Natural killer cell (primary cell): ENCODE data around the gene IL4I1. TPM values are rescaled to one million over a fixed set of nuclear protein-coding genes. Genes with fewer than 3 reads are reported as not detected.

ENCODE experiments used
- ATAC-seq, 3 donors: fragments of 150-1000 bp in 2 of 3; fragments of 200-7000 bp in 1 of 3; cut with Tn5 transposase; 1 replicate in 1 of 3; 2 replicates in 2 of 3; pipeline ENCODE4 v1.10.0; 2021; ENCODE audit warnings: mild to moderate bottlenecking in 2 of 3, moderate library complexity in 2 of 3
- DNase-seq, 2 donors: peaks; one replicate each; pipeline versions ENCODE4 v3.0.0 to v3.0.0-alpha.2; 2013 to 2021; ENCODE audit warnings: mixed read lengths in 1 of 2
- H3K27ac ChIP-seq: one replicate; pipeline ENCODE4 v1.5.1; 2013; ENCODE audit warnings: mild to moderate bottlenecking, low read length
- H3K27me3 ChIP-seq: one replicate; pipeline ENCODE4 v1.6.1; 2013; ENCODE audit warnings: low read length; ENCODE audit not compliant: control insufficient read depth, insufficient read depth
- H3K36me3 ChIP-seq: one replicate; pipeline ENCODE4 v1.6.1; 2013; ENCODE audit warnings: low read length; ENCODE audit not compliant: control insufficient read depth, insufficient read depth
- H3K4me1 ChIP-seq: one replicate; pipeline ENCODE4 v1.6.1; 2013; ENCODE audit warnings: low read length; ENCODE audit not compliant: control insufficient read depth, insufficient read depth
- H3K4me3 ChIP-seq: one replicate; pipeline ENCODE4 v1.5.1; 2013; ENCODE audit warnings: low read length
- H3K9me3 ChIP-seq: one replicate; pipeline ENCODE4 v1.6.1; 2013; ENCODE audit warnings: low read length; ENCODE audit not compliant: control insufficient read depth, insufficient read depth
- H3K27ac Mint-ChIP-seq, 2 donors: one replicate each; pipeline ENCODE4 v1.8.0; 2022; ENCODE audit warnings: mild to moderate bottlenecking in 2 of 2, mixed read lengths in 2 of 2, moderate library complexity in 1 of 2
- H3K27me3 Mint-ChIP-seq, 2 donors: one replicate each; pipeline ENCODE4 v1.8.0; 2022; ENCODE audit warnings: low read depth in 2 of 2, mixed read lengths in 2 of 2
- H3K36me3 Mint-ChIP-seq: one replicate; pipeline ENCODE4 v1.8.0; 2022; ENCODE audit warnings: mixed read lengths
- H3K4me1 Mint-ChIP-seq, 2 donors: one replicate each; pipeline ENCODE4 v1.8.0; 2022; ENCODE audit warnings: mixed read lengths in 2 of 2
- H3K4me3 Mint-ChIP-seq: one replicate; pipeline ENCODE4 v1.8.0; 2022; ENCODE audit warnings: mild to moderate bottlenecking, moderate library complexity, mixed read lengths
- H3K9me3 Mint-ChIP-seq, 2 donors: one replicate each; pipeline ENCODE4 v1.8.0; 2022; ENCODE audit warnings: mixed read lengths in 2 of 2
- CTCF ChIP-seq: fragments of 200-600 bp; IDR thresholded peaks from one replicate; pipeline ENCODE4 v1.8.0; 2022; ENCODE audit warnings: antibody characterized with exemption
- WGBS: methylation state at CpG from one replicate; pipeline ENCODE4 v1.1.7; 2013; ENCODE audit warnings: missing lambda C conversion rate; ENCODE audit not compliant: insufficient coverage; 5-methylcytosine and 5-hydroxymethylcytosine counted together
- intact Hi-C: fragments of 100-400 bp; cut with micrococcal nuclease; formaldehyde crosslinking; loops from one replicate; pipeline ENCODE4 v1.14.2; 2022
- total RNA-seq, 4 donors: library from RNA; stranded (reverse); fragments of 120-200 nt in 1 of 4; gene quantifications; one replicate each; pipeline versions ENCODE4 v1.2.3 to v1.2.4, GENCODE V29; 2013 to 2022

IL4I1 gene
- total RNA-seq, 3 donors from 2014 or later (not counting 1 experiment from before 2014, with no cell fraction given), result 3.0 to 3.8 (median 3.4) TPM

- Mint-ChIP-seq H3K4me1 (peaks cover 12 to 17% of the 10 kb centered on the region in 2 donors), H3K27ac (no peak overlapping the region), H3K36me3 (no peaks in the 10 kb centered on the region), H3K4me3 (no peak overlapping the region), H3K9me3 (no peaks in the 10 kb centered on the region), H3K27me3 (no peaks in the 10 kb centered on the region)
- DNase-seq (no peak), ATAC-seq (no peak)
- WGBS, result 96% methylated on average over 31 of the region's 31 CpGs
- Histone ChIP-seq H3K36me3 (peaks cover 53% of the 10 kb centered on the region), H3K27ac (no peak overlapping the region), H3K9me3 (no peaks in the 10 kb centered on the region), H3K27me3 (no peaks in the 10 kb centered on the region), H3K4me1 (peaks cover 10% of the 10 kb centered on the region), H3K4me3 (no peak overlapping the region)
- no peak for TF ChIP-seq CTCF
- intact Hi-C loops, result no loop called here
These were observed 14.9 kb downstream of the IL4I1 start for GRCh38 chr19:49881672-49882394.

- Histone ChIP-seq H3K36me3 (peaks cover 53% of the 10 kb centered on the region), H3K27me3 (no peaks in the 10 kb centered on the region), H3K9me3 (no peaks in the 10 kb centered on the region), H3K4me1 (peaks cover 10% of the 10 kb centered on the region), H3K27ac (no peak overlapping the region), H3K4me3 (no peak overlapping the region)
- H3K9me3 Mint-ChIP-seq, result no peaks in the 10 kb centered on the region
- H3K27me3 Mint-ChIP-seq, result no peaks in the 10 kb centered on the region
- 97% methylated on average over 16 of the region's 17 CpGs for WGBS
- DNase-seq, result no peak
- no peak overlapping the region for H3K27ac Mint-ChIP-seq
- TF ChIP-seq CTCF, result no peak
- no peak for ATAC-seq
- intact Hi-C loops, result no loop called here
- peaks cover 12 to 17% of the 10 kb centered on the region in 2 donors for H3K4me1 Mint-ChIP-seq
- H3K4me3 Mint-ChIP-seq, result no peak overlapping the region
- H3K36me3 Mint-ChIP-seq, result no peaks in the 10 kb centered on the region
These were observed 15.5 kb downstream of the IL4I1 start for GRCh38 chr19:49881186-49881585.

- H3K4me3 ChIP-seq, result no peak overlapping the region
- no peak for ATAC-seq
- no peak for DNase-seq
- Mint-ChIP-seq H3K9me3 (no peaks in the 10 kb centered on the region), H3K27me3 (no peaks in the 10 kb centered on the region), H3K4me1 (peaks cover 20 to 24% of the 10 kb centered on the region in 2 donors), H3K4me3 (peak overlapping the region; percentile 21), H3K36me3 (no peaks in the 10 kb centered on the region), H3K27ac (no peak overlapping the region)
- no peaks in the 10 kb centered on the region for H3K27me3 ChIP-seq
- peaks cover 53% of the 10 kb centered on the region for H3K36me3 ChIP-seq
- intact Hi-C loops, result no loop called here
- peaks cover 18% of the 10 kb centered on the region for H3K4me1 ChIP-seq
- WGBS, result 94% methylated on average over 10 of the region's 10 CpGs
- no peaks in the 10 kb centered on the region for H3K9me3 ChIP-seq
- TF ChIP-seq CTCF, result no peak
- H3K27ac ChIP-seq, result no peak overlapping the region
These were observed 16.4 kb downstream of the IL4I1 start for GRCh38 chr19:49880162-49880869.
